ENCODE data around the gene ZC3H18.

- no peak for TF ChIP-seq EZH2phosphoT487 (IDR thresholded peaks at IDR 0.05; ENCODE audit: borderline replicate concordance, low read length)
- no peak for TF ChIP-seq CTCF (conservative IDR thresholded peaks at IDR 0.05; ENCODE audit: low read depth, low read length)
These were observed 29.8 kb downstream of the ZC3H18 start for GRCh38 chr16:88599825-88600538.
